ENCODE measurements around the gene KRTAP5-3. TPM values are rescaled to one million over a fixed set of nuclear protein-coding genes. Genes with fewer than 3 reads are reported as not detected.

The KRTAP5-3 gene
- total and polyA plus RNA-seq, 2 of the 13 experiments (the other 11 are each of a cell fraction or from before 2014, with no cell fraction given), result not detected

- Histone ChIP-seq H3K9ac (ENCODE audit: insufficient read depth, low read depth, low read length) (no peak overlapping the region), H3K4me1 (ENCODE audit: insufficient read depth, low read length) (peaks cover 4% of the 10 kb centered on the region; the same call in 1 of the 2 replicates), H3K79me2 (ENCODE audit: insufficient read depth, low read length) (no peaks in the 10 kb centered on the region), H3K9me3 (ENCODE audit: low read length) (no peaks in the 10 kb centered on the region), H3K36me3 (replicated peaks in 1 of 2; ENCODE audit: control insufficient read depth in 1 of 2, insufficient read depth in 2 of 2, low read length in 2 of 2) (no peaks in the 10 kb centered on the region), H3K27me3 (ENCODE audit: control insufficient read depth in 1 of 2, insufficient read depth in 2 of 2, low read length in 2 of 2) (peaks cover 2 to 33% of the 10 kb centered on the region in 2 experiments; a peak in 4 of 5 replicates), H4K20me1 (ENCODE audit: insufficient read depth, low read length) (no peaks in the 10 kb centered on the region), H3K4me2 (ENCODE audit: low read depth, low read length) (no peak overlapping the region), H2AFZ (ENCODE audit: low read length) (no peak overlapping the region), H3K27ac (ENCODE audit: extremely low read length, insufficient read depth, low read length) (no peak overlapping the region), H3K4me3 (replicated peaks in 1 of 3; ENCODE audit: insufficient read depth in 1 of 3, low read depth in 2 of 3, low read length in 3 of 3) (no peak overlapping the region)
- no peak for DNase-seq (ENCODE audit: low spot score)
- no peak for ATAC-seq
- 0% methylated on average over 1 of the region's 1 CpG for WGBS (ENCODE audit: low lambda C conversion rate)
- no TSS peak for BruUV-seq (replicated peaks)
- TF ChIP-seq SKI (IDR thresholded peaks at IDR 0.05; ENCODE audit: partially characterized antibody) (no peak), NFIC (IDR thresholded peaks at IDR 0.05; ENCODE audit: low read length) (no peak), ZFY (CRISPR knock-in tag; IDR thresholded peaks at IDR 0.05) (no peak), SIX1 (CRISPR knock-in tag; IDR thresholded peaks at IDR 0.05; ENCODE audit: borderline replicate concordance) (no peak), BRF2 (CRISPR knock-in tag; IDR thresholded peaks at IDR 0.05) (no peak), ZNF816 (CRISPR knock-in tag; IDR thresholded peaks at IDR 0.05; ENCODE audit: borderline replicate concordance) (no peak), TAF15 (IDR thresholded peaks at IDR 0.05; ENCODE audit: low read depth, low read length, poor library complexity, severe bottlenecking) (no peak), ZBTB25 (CRISPR knock-in tag; IDR thresholded peaks at IDR 0.05) (no peak), ZNF10 (CRISPR knock-in tag; IDR thresholded peaks at IDR 0.05; ENCODE audit: borderline replicate concordance, low read depth) (no peak), SRF (IDR thresholded peaks at IDR 0.05; ENCODE audit: low read depth, low read length) (no peak), SATB2 (CRISPR knock-in tag; IDR thresholded peaks at IDR 0.05) (no peak)
- TF ChIP-seq, protein P1, sequence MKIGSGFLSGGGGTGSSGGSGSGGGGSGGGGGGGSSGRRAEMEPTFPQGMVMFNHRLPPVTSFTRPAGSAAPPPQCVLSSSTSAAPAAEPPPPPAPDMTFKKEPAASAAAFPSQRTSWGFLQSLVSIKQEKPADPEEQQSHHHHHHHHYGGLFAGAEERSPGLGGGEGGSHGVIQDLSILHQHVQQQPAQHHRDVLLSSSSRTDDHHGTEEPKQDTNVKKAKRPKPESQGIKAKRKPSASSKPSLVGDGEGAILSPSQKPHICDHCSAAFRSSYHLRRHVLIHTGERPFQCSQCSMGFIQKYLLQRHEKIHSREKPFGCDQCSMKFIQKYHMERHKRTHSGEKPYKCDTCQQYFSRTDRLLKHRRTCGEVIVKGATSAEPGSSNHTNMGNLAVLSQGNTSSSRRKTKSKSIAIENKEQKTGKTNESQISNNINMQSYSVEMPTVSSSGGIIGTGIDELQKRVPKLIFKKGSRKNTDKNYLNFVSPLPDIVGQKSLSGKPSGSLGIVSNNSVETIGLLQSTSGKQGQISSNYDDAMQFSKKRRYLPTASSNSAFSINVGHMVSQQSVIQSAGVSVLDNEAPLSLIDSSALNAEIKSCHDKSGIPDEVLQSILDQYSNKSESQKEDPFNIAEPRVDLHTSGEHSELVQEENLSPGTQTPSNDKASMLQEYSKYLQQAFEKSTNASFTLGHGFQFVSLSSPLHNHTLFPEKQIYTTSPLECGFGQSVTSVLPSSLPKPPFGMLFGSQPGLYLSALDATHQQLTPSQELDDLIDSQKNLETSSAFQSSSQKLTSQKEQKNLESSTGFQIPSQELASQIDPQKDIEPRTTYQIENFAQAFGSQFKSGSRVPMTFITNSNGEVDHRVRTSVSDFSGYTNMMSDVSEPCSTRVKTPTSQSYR (CRISPR knock-in tag; IDR thresholded peaks at IDR 0.05; ENCODE audit: borderline replicate concordance), result no peak
- TF ChIP-seq, protein P2, sequence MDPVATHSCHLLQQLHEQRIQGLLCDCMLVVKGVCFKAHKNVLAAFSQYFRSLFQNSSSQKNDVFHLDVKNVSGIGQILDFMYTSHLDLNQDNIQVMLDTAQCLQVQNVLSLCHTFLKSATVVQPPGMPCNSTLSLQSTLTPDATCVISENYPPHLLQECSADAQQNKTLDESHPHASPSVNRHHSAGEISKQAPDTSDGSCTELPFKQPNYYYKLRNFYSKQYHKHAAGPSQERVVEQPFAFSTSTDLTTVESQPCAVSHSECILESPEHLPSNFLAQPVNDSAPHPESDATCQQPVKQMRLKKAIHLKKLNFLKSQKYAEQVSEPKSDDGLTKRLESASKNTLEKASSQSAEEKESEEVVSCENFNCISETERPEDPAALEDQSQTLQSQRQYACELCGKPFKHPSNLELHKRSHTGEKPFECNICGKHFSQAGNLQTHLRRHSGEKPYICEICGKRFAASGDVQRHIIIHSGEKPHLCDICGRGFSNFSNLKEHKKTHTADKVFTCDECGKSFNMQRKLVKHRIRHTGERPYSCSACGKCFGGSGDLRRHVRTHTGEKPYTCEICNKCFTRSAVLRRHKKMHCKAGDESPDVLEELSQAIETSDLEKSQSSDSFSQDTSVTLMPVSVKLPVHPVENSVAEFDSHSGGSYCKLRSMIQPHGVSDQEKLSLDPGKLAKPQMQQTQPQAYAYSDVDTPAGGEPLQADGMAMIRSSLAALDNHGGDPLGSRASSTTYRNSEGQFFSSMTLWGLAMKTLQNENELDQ (CRISPR knock-in tag; IDR thresholded peaks at IDR 0.05; ENCODE audit: borderline replicate concordance), result no peak
- TF ChIP-seq, protein P3, sequence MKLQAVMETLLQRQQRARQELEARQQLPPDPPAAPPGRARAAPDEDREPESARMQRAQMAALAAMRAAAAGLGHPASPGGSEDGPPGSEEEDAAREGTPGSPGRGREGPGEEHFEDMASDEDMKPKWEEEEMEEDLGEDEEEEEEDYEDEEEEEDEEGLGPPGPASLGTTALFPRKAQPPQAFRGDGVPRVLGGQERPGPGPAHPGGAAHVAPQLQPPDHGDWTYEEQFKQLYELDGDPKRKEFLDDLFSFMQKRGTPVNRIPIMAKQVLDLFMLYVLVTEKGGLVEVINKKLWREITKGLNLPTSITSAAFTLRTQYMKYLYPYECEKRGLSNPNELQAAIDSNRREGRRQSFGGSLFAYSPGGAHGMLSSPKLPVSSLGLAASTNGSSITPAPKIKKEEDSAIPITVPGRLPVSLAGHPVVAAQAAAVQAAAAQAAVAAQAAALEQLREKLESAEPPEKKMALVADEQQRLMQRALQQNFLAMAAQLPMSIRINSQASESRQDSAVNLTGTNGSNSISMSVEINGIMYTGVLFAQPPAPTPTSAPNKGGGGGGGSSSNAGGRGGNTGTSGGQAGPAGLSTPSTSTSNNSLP (IDR thresholded peaks at IDR 0.05; ENCODE audit: low read depth, low read length), result no peak
- in situ Hi-C loops (cut with HindIII; ENCODE audit: extremely low pct_ligation_motif_present, low pct_unique_long_range_greater_than_20kb), result no loop called here
- FAIRE-seq, result no peak
- CTCF ChIA-PET (ENCODE audit: low intra/inter-chr PET ratio, low total read pairs), result no interaction called here
- POLR2A ChIA-PET, result no interaction called here
- intact Hi-C loops (cut with micrococcal nuclease; ENCODE audit: unreplicated experiment), result no loop called here
These were observed 4.6 kb downstream of the KRTAP5-3 start for GRCh38 chr11:1603629-1604028.
